Measurements from ENCODE around the gene CELA3A. TPM values are rescaled to one million over a fixed set of nuclear protein-coding genes. Genes with fewer than 3 reads are reported as not detected.
A peak's percentile ranks its signal among the peaks of the same experiment; 100 is the strongest.
"Not testable (repeated sequence)": the region's sequence is repeated elsewhere in the genome, so short reads cannot be mapped to it uniquely, and the experiment has no call there.

CELA3A gene
- total RNA-seq, 2 experiments from 2014 or later: not detected

GRCh38 chr1:22002875-22003274 is 1.4 kb downstream of the CELA3A start:
- H2AFZ ChIP-seq (ENCODE audit: low read length); CTCF ChIA-PET (ENCODE audit: unreplicated experiment); intact Hi-C loops (cut with micrococcal nuclease; ENCODE audit: unreplicated experiment); H3K4me2 ChIP-seq (ENCODE audit: low read length); DNase-seq (ENCODE audit: low spot score); POLR2A ChIA-PET; H3K4me3 ChIP-seq (ENCODE audit: low read depth, low read length, poor library complexity, severe bottlenecking); H3K36me3 ChIP-seq (ENCODE audit: insufficient read depth, low read length); H3K79me2 ChIP-seq (ENCODE audit: insufficient read depth, low read depth, low read length); H3K27ac ChIP-seq (ENCODE audit: low read depth, low read length, poor library complexity, severe bottlenecking); H3K9me2 ChIP-seq (ENCODE audit: insufficient read depth, low read length); BruUV-seq (replicated peaks); H3K4me1 ChIP-seq (ENCODE audit: insufficient read depth, low read length, poor library complexity, severe bottlenecking); H3K9me3 ChIP-seq (ENCODE audit: low read length); H4K20me1 ChIP-seq (ENCODE audit: insufficient read depth, low read length): not testable (repeated sequence)

DNA sequence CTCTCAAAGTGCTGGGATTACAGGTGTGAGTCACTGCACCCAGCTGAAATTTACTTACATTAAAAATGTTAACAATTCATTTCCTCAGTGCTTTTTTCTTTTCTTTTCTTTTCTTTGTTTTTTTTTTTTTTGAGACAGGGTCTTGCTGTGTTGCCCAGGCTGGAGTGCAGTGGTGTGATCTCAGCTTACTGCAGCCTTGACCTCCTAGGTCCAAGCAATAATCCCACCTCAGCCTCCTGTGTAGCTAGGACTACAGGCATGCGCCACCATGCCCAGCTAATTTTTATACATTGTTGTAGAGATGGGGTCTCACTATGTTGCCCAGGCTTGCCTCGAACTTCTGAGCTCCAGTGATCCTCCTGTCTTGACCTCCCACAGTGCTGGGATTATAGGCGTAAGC is 2.5 kb downstream of the CELA3A start:
- CTCF ChIA-PET (ENCODE audit: unreplicated experiment); H3K79me2 ChIP-seq (ENCODE audit: insufficient read depth, low read depth, low read length); H3K4me1 ChIP-seq (ENCODE audit: insufficient read depth, low read length, poor library complexity, severe bottlenecking); H3K9me3 ChIP-seq (ENCODE audit: low read length); DNase-seq (ENCODE audit: low spot score); H4K20me1 ChIP-seq (ENCODE audit: insufficient read depth, low read length); H3K27ac ChIP-seq (ENCODE audit: low read depth, low read length, poor library complexity, severe bottlenecking); H2AFZ ChIP-seq (ENCODE audit: low read length); intact Hi-C loops (cut with micrococcal nuclease; ENCODE audit: unreplicated experiment); BruUV-seq (replicated peaks); H3K9me2 ChIP-seq (ENCODE audit: insufficient read depth, low read length); H3K4me2 ChIP-seq (ENCODE audit: low read length); H3K4me3 ChIP-seq (ENCODE audit: low read depth, low read length, poor library complexity, severe bottlenecking); H3K36me3 ChIP-seq (ENCODE audit: insufficient read depth, low read length): not testable (repeated sequence)
- POLR2A ChIA-PET: interaction anchor here (0.7 kb wide), 1 partner anchor 316 kb away, joined by 5 read pairs; no protein-coding TSS in a partner anchor

GRCh38 chr1:22005261-22006149 is 4.0 kb downstream of the CELA3A start:
- H3K9me2 ChIP-seq (ENCODE audit: insufficient read depth, low read length); H3K36me3 ChIP-seq (ENCODE audit: insufficient read depth, low read length); H3K9me3 ChIP-seq (ENCODE audit: low read length); BruUV-seq (replicated peaks); H3K79me2 ChIP-seq (ENCODE audit: insufficient read depth, low read depth, low read length); H3K4me1 ChIP-seq (ENCODE audit: insufficient read depth, low read length, poor library complexity, severe bottlenecking); H3K4me2 ChIP-seq (ENCODE audit: low read length); CTCF ChIA-PET (ENCODE audit: unreplicated experiment); H2AFZ ChIP-seq (ENCODE audit: low read length); intact Hi-C loops (cut with micrococcal nuclease; ENCODE audit: unreplicated experiment); H3K4me3 ChIP-seq (ENCODE audit: low read depth, low read length, poor library complexity, severe bottlenecking); H4K20me1 ChIP-seq (ENCODE audit: insufficient read depth, low read length); H3K27ac ChIP-seq (ENCODE audit: low read depth, low read length, poor library complexity, severe bottlenecking): not testable (repeated sequence)
- POLR2A ChIA-PET: interaction anchor here (0.6 kb wide), 1 partner anchor 170 kb away, joined by 5 read pairs; no protein-coding TSS in a partner anchor
- peak; percentile 54 for TF ChIP-seq CTCF (conservative IDR thresholded peaks at IDR 0.05; ENCODE audit: low read length)
- DNase-seq (ENCODE audit: low spot score): peak; percentile 12

DNA sequence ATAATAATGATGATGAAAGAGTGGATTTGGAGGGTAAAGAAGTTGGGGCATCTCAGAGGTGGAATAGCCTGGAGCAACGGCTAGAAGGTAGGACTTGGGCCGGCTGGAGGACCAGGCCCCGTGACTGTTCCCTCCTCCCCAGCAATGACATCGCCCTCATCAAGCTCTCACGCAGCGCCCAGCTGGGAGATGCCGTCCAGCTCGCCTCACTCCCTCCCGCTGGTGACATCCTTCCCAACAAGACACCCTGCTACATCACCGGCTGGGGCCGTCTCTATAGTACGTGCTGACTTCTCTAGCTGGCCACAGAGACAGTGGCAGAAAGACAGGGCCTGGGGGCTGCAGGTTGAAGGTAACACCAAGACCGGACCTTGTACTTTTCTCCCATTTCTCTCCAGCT is 5.3 kb downstream of the CELA3A start:
- H3K36me3 ChIP-seq (ENCODE audit: insufficient read depth, low read length); H3K4me2 ChIP-seq (ENCODE audit: low read length); H2AFZ ChIP-seq (ENCODE audit: low read length); H3K9me2 ChIP-seq (ENCODE audit: insufficient read depth, low read length); H4K20me1 ChIP-seq (ENCODE audit: insufficient read depth, low read length); CTCF ChIA-PET (ENCODE audit: unreplicated experiment); H3K9me3 ChIP-seq (ENCODE audit: low read length); BruUV-seq (replicated peaks); intact Hi-C loops (cut with micrococcal nuclease; ENCODE audit: unreplicated experiment); POLR2A ChIA-PET; H3K79me2 ChIP-seq (ENCODE audit: insufficient read depth, low read depth, low read length); DNase-seq (ENCODE audit: low spot score); H3K4me1 ChIP-seq (ENCODE audit: insufficient read depth, low read length, poor library complexity, severe bottlenecking); H3K4me3 ChIP-seq (ENCODE audit: low read depth, low read length, poor library complexity, severe bottlenecking); H3K27ac ChIP-seq (ENCODE audit: low read depth, low read length, poor library complexity, severe bottlenecking): not testable (repeated sequence)

GRCh38 chr1:22007262-22007661 is 5.8 kb downstream of the CELA3A start:
- H3K4me2 ChIP-seq (ENCODE audit: low read length); intact Hi-C loops (cut with micrococcal nuclease; ENCODE audit: unreplicated experiment); H3K4me3 ChIP-seq (ENCODE audit: low read depth, low read length, poor library complexity, severe bottlenecking); H3K36me3 ChIP-seq (ENCODE audit: insufficient read depth, low read length); H3K9me2 ChIP-seq (ENCODE audit: insufficient read depth, low read length); CTCF ChIA-PET (ENCODE audit: unreplicated experiment); POLR2A ChIA-PET; DNase-seq (ENCODE audit: low spot score); H3K27ac ChIP-seq (ENCODE audit: low read depth, low read length, poor library complexity, severe bottlenecking); H4K20me1 ChIP-seq (ENCODE audit: insufficient read depth, low read length); H3K4me1 ChIP-seq (ENCODE audit: insufficient read depth, low read length, poor library complexity, severe bottlenecking); H3K9me3 ChIP-seq (ENCODE audit: low read length); BruUV-seq (replicated peaks); H3K79me2 ChIP-seq (ENCODE audit: insufficient read depth, low read depth, low read length); H2AFZ ChIP-seq (ENCODE audit: low read length): not testable (repeated sequence)

DNA sequence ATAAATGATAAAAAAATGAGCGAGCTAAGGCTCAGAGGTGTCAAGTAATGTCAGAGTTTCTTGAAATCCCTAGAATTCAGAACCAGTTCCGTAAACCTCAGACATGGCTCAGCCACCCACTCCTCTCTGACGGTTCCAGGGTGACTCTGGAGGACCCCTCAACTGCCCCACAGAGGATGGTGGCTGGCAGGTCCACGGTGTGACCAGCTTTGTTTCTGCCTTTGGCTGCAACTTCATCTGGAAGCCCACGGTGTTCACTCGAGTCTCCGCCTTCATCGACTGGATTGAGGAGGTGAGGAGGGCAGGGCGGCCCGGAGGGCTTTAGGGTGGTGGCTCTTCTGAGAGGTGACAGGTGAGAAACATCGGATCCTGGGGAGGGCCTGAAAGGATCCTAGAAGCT is 8.1 kb downstream of the CELA3A start:
- H3K4me3 ChIP-seq (ENCODE audit: low read depth, low read length, poor library complexity, severe bottlenecking); H4K20me1 ChIP-seq (ENCODE audit: insufficient read depth, low read length); CTCF ChIA-PET (ENCODE audit: unreplicated experiment); H3K9me3 ChIP-seq (ENCODE audit: low read length); H3K4me2 ChIP-seq (ENCODE audit: low read length); BruUV-seq (replicated peaks); H3K9me2 ChIP-seq (ENCODE audit: insufficient read depth, low read length); DNase-seq (ENCODE audit: low spot score); H3K27ac ChIP-seq (ENCODE audit: low read depth, low read length, poor library complexity, severe bottlenecking); intact Hi-C loops (cut with micrococcal nuclease; ENCODE audit: unreplicated experiment); H3K36me3 ChIP-seq (ENCODE audit: insufficient read depth, low read length); H3K79me2 ChIP-seq (ENCODE audit: insufficient read depth, low read depth, low read length); H2AFZ ChIP-seq (ENCODE audit: low read length); H3K4me1 ChIP-seq (ENCODE audit: insufficient read depth, low read length, poor library complexity, severe bottlenecking); POLR2A ChIA-PET: not testable (repeated sequence)
